ENCODE results near the gene C10orf71. TPM values are rescaled to one million over a fixed set of nuclear protein-coding genes. Genes with fewer than 3 reads are reported as not detected.

Gene C10orf71
- total and polyA plus RNA-seq, 7 donors, result not detected

GRCh38 chr10:49311555-49312236 is 12.7 kb downstream of the C10orf71 start:
- Histone ChIP-seq H3K27me3 (no peaks in the 10 kb centered on the region), H3K27ac (no peak overlapping the region), H3K4me1 (no peaks in the 10 kb centered on the region), H3K36me3 (no peaks in the 10 kb centered on the region), H3K9me3 (peaks cover 0 to 2% (median 0%) of the 10 kb centered on the region in 4 donors), H3K4me3 (no peak overlapping the region)
- intact Hi-C loops (cut with DNase I), result no loop called here
- no peak for DNase-seq
- TF ChIP-seq POLR2AphosphoS5 (IDR thresholded peaks at IDR 0.05) (no peak), CTCF (IDR thresholded peaks at IDR 0.05) (no peak), POLR2A (IDR thresholded peaks at IDR 0.05) (no peak), EP300 (IDR thresholded peaks at IDR 0.05) (no peak)
- 68 to 76% methylated on average over 4 of the region's 4 CpGs for WGBS, 2 donors

GRCh38 chr10:49312246-49312869 is 13.4 kb downstream of the C10orf71 start:
- H3K27me3 ChIP-seq, result no peaks in the 10 kb centered on the region
- DNase-seq, result no peak
- TF ChIP-seq EP300 (IDR thresholded peaks at IDR 0.05) (no peak), CTCF (IDR thresholded peaks at IDR 0.05) (no peak), POLR2A (IDR thresholded peaks at IDR 0.05) (no peak), POLR2AphosphoS5 (IDR thresholded peaks at IDR 0.05) (no peak)
- intact Hi-C loops (cut with DNase I), result no loop called here
- H3K27ac ChIP-seq, result no peak overlapping the region
- peaks cover 0 to 2% (median 0%) of the 10 kb centered on the region in 4 donors for H3K9me3 ChIP-seq
- 72 to 81% methylated on average over 7 of the region's 7 CpGs for WGBS, 2 donors
- no peaks in the 10 kb centered on the region for H3K4me1 ChIP-seq
- H3K36me3 ChIP-seq, result no peaks in the 10 kb centered on the region
- H3K4me3 ChIP-seq, result no peak overlapping the region

- H3K9me3 ChIP-seq, result peaks cover 0 to 2% (median 0%) of the 10 kb centered on the region in 4 donors
- H3K27ac ChIP-seq, result no peak overlapping the region
- H3K27me3 ChIP-seq, result no peaks in the 10 kb centered on the region
- 88 to 89% methylated on average over 11 of the region's 11 CpGs for WGBS, 2 donors
- H3K4me3 ChIP-seq, result no peak overlapping the region
- H3K36me3 ChIP-seq, result no peaks in the 10 kb centered on the region
- intact Hi-C loops (cut with DNase I), result no loop called here
- TF ChIP-seq POLR2A (IDR thresholded peaks at IDR 0.05) (no peak), EP300 (IDR thresholded peaks at IDR 0.05) (no peak), POLR2AphosphoS5 (IDR thresholded peaks at IDR 0.05) (no peak), CTCF (IDR thresholded peaks at IDR 0.05) (no peak)
- DNase-seq, result no peak
- no peaks in the 10 kb centered on the region for H3K4me1 ChIP-seq
Observed at GRCh38 chr10:49313501-49314070, 14.6 kb downstream of the C10orf71 start.

GRCh38 chr10:49314806-49315205 is 15.8 kb downstream of the C10orf71 start:
- no peak overlapping the region for H3K4me3 ChIP-seq
- WGBS, 2 donors, result 80 to 87% methylated on average over 5 of the region's 5 CpGs
- no peaks in the 10 kb centered on the region for H3K4me1 ChIP-seq
- no peak for TF ChIP-seq CTCF (IDR thresholded peaks at IDR 0.05)
- TF ChIP-seq POLR2A (IDR thresholded peaks at IDR 0.05), result no peak
- TF ChIP-seq POLR2AphosphoS5 (IDR thresholded peaks at IDR 0.05), result no peak
- TF ChIP-seq EP300 (IDR thresholded peaks at IDR 0.05), result no peak
- no peaks in the 10 kb centered on the region for H3K9me3 ChIP-seq
- H3K36me3 ChIP-seq, result no peaks in the 10 kb centered on the region
- no peak for DNase-seq
- H3K27ac ChIP-seq, result no peak overlapping the region
- H3K27me3 ChIP-seq, result no peaks in the 10 kb centered on the region
- intact Hi-C loops (cut with DNase I), result no loop called here
